HG02678 (cell line): ENCODE measurements around the gene GLUL.

Experiments used
- ATAC-seq: cut with Tn5 transposase; IDR thresholded peaks from one replicate; pipeline ENCODE4 v1.9.1; 2021; ENCODE audit warnings: mild to moderate bottlenecking, moderate library complexity; ENCODE audit not compliant: unreplicated experiment

GLUL gene

DNA sequence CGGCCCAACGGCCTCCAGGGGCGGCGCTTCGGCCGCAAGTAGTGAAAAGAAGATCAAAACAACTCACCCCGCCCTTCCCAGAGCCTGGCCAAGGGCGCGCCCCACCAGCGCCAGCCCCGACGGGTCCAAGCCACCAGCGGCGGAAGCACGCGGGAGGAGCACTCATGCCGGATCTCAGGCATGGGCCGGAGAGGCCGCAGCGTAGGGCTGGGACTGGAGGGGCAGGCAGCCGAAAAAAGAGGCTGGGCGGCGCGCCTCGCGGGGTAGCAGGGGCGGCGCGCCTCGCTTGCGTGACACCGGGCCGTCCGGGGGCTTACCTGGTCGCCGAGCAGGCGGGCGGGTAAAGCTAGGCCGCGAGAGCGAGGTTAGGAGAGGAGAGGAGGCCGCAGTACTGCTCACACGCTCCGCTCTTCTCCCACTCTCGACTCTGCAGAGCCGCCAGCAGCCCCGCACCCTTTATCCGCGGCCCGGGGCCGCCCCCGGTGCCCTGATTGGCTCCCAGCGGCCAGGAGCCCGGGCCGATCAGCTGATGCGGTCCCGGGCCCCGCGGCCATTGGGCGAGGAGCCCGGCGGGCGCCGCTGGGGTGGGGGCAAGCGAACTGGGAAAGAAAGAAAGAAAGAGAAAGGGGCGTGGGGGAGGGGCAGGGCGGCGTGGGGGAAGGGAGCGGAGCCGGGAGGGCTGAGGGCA is at the start of gene GLUL:
TSS of gene GLUL (minus strand) at position 429 of the 688 bp plus-strand sequence. CDS start 3,053 bp downstream, outside the sequence.
- ATAC-seq = peak; percentile 70

DNA sequence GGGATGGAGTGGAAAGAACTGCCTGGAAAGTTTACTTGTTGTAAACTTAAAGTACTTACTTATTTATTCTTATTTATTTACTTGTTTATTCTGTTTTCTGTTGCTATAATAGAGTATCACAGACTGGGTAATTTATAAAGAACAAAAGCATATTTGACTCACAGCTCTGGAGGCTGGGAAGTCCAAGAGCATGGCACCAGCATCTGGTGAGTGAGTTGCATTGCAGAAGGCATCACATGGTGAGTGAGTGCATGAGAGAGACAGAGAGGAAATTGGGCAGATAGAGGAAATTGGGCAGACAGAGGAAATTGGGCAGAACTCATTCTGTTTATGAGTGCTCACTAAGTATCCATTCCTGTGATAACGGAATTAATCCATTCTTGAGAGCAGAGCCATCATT is 46.7 kb upstream of the GLUL start:
- no peak for ATAC-seq

DNA sequence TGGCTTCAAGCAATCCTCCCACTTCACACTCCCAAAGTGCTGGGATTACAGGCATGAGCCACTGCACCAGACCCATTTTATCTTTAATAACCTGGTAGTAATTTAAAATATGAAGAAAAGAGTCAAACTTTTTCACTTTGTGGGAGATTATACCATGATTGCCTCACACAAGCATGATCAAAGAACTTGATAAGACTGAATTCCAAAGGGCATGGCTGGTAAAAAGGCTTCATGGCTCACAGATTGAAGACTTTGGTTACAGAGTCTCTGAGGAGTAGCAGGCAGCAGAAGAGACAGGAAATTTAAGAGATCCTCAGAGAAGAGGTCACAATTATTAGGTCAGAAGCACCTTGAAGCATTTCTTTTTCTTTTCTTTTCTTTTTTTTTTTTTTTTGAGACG is 42.0 kb upstream of the GLUL start:
- ATAC-seq = no peak

DNA sequence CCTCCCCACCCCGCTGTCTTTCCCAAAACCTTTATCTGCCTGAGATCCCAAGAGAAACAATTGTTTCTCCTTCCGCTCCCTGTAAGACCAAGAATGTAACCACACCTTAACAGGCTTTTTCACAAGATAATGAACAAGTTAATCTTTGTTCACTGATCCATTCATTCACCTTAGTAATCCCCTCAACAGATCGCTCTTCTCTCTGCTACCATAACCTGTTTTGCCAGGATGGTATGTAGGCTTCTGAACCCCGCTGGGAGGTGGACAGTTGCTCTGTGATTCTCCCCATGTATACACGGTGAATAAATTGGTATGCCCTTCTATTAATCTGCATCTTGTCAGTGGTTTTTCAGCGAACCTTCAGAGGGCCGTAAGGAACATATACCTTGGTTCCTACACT is 39.7 kb upstream of the GLUL start:
- ATAC-seq = no peak

DNA sequence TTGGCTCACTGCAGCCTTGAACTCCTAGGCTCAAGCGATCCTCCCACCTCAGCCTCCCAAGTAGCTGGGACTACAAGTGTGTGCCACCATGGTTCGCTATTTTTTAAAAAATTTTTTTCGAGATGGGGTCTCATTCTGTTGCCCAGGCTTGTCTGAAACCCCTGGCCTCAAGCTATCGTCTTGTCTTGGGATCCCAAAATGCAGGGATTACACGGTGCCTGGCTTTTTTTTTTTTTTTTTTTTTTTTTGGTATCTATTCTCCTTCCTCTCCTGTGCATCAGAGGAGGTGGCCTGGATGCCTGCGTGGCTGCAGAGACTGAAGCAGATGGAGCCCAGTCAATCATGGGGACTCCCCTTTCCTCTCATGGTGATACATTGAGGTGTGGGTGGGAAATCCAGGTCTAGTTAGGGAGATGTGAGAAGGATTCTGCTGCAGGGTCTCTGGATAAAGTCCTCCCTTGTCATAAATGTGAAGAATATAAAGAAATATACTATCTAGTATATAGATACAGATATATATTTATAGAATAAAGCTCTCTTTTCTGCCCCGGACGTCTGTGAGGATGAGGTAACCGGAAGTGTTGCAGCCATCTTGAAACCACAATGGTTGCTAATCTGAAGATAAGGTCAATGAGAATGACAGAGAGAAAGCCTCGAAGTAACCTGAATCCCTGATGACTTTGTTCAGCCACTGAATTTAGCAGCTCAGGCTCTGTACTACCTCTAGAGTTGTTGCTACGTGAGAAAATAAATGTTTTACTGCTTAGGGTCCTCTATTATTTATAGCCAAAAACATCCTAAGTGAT is 38.9 kb upstream of the GLUL start:
- peak; percentile 26 for ATAC-seq

DNA sequence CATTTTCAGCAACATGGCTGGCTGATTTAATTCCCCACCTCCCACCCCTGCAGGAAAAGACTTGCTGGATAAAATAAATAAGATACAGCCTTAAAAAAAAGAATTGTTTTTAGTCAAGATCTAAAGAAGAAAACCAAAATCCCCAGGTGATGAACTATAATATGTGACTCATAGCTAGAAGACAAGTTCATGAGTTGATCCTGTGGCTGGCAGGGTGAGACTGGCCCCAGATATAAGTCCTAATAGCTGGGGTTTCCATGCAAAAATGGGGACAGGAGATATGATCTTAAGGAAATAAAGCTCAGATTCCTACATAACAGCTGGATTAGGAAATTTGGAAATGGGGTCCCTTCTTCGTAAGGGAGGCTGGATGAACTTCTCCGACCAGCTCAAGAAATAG is 36.5 kb upstream of the GLUL start:
- ATAC-seq = no peak

DNA sequence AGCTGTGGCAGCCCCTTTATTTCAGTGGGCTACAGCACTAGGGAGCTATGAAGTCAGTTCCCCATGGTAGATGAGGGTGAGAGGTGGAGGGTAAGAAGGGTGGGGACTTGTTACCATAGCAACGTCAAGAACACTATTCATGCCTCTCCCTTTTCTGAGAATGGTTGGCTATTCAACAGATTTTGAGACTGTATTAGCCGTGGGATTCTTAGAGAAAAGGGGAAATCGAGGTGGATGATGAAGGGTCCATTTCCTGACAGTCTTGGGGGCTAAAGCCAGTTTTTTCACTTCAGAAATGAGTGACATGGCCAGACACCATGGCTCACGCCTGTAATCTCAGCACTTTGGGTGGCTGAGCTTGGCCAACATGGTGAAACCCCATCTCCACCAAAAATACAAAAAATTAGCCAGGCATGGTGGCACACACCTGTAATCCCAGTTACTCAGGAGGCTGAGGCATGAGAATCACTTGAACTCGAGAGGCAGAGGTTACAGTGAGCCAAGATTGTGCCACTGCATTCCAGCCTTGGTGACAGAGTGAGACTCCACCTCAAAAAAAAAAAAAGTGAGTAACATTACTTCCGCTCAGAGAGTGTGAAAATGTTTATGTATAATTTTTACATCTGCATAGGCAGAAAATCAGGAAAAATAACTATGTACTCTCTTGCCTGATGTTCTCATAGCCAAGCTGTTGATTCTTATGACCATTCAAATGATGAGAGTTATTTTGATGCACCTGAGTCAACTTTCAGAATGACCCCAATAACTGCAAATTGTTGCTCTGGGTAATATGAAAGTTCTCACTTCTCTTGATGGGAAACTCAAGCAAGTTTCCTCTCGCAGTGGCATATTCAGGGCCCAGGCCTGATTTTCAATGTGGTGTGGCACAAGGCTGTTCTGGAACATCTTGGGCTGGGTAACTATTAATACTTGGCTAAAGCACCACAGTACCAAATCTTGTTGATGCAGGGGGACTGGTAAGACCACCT is 35.1 kb upstream of the GLUL start:
- peak; percentile 80 for ATAC-seq

DNA sequence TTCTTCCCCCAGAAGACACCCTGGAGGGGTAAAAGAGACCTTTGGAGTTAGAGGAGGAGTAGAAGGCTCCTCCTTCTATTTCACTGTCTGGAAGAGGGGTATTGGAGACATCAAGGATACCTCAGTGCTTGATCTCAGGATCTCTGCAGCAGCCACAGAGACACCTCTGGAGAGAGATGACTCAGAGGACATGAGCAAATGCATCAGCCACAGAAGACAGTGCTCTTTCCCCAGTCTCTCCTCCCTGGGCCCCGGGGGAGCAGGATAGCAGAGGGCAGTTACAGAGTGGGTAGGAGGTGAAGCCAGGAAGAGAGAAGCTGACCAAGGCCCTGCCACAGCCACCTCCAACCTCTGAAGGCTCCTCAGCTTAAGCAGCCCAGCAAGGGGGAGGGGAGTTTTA is 24.2 kb upstream of the GLUL start:
- no peak for ATAC-seq

DNA sequence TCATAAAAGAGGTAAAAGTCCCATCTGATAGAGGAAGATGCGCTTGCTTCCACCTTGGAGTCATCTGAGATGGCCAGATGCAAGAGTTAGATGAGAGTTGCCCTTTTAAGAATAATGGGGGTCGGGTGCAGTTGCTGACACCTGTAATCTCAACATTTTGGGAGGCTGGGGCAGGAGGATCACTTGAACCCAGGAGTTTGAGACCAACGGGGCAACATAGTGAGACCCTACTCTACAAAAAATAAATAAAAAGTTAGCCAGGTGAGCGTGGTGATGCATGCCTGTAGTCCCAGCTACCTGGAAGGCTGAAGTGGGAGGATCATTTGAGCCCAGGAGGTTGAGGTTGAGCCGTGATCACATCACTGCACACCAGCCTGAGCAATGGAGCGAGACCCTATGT is 22.4 kb upstream of the GLUL start:
- no peak for ATAC-seq

DNA sequence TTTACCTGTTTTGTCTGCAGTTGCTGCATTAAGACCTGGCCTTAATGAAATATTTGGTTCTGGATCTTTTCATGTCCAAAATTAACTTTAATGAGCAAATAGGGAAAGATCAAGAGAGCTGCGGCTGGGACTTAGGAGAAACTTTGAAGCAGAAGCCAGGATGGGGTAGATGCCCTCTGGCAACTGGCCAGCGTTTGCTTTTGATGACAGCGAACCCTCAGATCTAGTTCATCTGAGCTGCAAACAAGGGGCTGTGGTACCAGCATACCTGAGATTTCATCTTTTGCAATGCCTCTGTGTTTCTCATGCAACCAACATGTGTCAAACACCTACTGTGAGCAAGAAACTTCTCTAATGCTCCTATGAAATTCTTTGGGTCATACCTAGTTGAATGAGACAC is 21.9 kb upstream of the GLUL start:
- ATAC-seq = no peak

DNA sequence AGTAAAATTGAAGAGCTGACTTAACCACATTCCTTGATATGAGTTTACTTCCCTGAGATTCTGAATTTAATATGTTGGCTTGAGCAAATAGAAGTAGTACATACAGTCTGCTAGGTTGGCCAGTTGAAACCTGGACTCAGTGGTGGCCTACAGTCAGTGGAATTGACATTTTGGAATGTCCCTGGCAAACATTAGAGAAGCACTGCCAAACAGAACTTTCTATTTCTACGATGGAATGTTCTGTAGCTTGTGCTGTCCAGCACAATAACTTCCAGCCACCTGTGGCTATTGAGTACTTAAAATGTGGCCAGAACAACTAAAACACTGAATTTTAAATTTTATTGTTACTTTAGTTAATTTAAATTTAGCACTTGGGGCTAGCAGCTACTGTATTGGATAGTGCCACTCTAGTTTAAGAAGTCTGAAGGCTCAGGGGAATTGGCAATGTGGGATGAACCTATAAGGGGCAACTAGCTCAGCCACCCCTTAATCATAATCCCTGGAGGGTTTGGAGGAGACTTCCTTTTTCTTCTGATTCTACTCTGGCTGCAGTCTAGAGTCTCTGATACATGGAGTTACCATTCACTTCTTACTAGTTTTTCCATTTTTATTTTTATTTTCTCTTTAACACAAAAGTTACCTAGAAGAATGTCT is 19.2 kb upstream of the GLUL start:
- ATAC-seq = no peak

DNA sequence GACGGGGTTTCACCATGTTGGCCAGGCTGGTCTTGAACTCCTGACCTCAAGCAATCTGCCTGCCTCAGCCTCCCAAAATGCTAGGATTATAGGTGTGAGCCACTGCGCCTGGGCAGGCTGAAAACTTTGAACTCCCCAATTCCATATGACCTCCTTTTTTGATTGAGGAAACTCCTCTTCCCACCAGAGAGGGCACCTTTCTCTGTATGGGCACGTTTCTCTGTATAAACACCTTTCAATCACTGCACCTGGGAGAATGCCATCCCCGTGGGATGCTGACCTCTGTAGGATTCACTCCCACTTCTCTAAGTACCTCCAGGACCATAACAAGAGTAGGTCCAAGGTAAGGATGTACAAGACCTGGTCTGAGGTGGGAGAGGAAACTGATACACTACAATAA is 18.5 kb upstream of the GLUL start:
- ATAC-seq = no peak

DNA sequence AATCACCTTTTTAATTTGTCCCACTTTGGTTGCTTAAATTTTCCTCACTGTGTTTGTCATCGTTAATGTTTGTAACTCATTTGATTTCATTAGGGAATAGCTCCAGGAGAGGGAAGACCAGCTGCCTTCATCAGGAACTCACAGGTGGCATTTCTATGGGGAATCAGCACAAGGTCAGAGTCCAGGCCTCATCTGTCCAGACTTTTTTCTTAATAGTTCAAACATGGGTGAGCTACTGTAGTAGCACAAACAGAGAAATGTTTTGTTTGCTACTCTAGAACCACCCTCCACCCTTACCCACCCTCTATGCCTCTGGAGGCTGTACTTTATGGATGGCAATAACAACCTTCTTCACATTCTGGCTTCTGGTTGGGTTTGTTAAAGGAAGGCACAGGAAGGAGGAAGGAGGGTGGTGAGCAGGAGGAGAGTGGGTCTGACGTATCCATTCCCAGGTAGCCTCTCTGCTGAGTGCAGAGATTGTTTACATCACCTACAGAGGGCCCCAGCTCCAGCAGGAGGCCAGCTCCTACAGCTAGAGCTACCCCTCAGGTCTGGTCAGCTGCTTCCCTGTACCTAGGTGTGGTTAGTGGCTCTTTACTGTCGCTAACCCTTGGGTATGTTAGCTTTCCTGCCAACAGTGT is 17.0 kb upstream of the GLUL start:
- ATAC-seq = no peak

DNA sequence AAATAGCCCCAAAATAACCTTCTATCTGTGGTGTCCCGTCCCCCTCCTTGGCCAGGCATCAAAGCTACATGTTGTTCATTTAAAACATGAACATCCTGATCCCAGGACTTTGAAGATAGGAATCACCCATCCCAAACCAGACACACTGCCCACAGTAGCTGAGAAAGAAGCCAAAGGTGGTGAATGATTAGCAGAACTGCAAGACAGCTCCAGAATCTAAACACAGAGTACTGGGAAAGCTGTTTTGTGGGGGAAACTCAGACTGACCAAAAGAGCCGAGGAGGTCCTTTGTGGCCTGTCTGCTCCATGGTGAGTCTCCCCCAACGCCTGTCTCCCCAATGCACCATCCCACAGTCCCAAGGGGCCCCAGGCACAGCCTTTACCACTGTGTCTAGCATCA is 16.1 kb upstream of the GLUL start:
- ATAC-seq = no peak

DNA sequence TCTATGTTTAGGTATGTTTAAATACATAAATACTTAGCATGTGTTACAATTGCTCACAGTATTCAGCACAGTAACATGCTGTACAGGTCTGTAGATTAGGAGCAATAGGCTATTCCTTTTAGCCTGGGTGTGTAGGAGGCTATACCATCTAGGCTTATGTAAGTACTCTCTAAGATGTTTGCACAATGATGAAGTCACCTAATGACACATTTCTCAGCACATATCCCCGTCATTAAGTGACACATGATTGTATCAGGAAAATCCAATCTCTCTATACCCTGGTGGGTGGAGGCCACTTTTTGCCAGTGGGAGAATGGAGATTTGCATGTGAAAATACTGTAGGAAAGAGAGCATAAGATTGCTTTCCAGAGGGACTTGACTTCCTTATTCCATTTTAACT is 14.4 kb upstream of the GLUL start:
- ATAC-seq = no peak

DNA sequence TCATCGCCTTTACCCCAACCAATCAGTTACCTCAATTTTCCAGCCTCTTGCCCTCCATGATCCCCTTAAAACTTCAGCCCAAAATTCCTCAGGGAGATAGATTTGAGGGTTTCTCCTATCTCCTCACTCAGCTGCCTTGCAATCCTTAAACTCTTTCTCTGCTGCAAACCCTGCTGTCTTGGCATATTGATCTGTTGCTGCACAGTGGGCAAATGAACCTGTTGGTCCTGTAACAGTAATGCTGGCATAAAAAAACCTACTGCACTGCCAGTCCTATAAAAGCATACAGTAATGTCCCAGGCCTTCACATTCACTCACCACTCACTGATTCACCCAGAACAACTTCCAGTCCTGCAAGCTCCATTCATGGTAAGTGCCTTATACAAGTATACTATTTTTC is 14.0 kb upstream of the GLUL start:
- ATAC-seq = no peak

DNA sequence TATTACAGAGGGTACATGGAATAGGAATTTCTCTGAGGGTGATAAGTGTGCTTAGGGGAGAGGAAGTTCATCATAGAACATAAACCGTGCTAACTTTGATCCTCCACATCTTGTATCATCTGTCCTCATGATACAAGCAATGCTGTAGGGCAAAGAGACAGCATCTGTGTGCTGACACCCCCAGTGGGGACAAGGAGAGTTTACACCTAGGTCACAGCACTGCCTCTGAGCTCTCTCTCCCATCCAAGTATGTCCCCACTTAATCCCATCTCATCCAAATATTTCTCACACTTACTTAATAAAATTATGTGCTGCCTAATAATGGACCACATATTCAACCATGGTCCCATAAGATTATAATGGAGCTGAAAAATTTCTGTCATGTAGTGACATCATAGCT is 13.2 kb upstream of the GLUL start:
- no peak for ATAC-seq

DNA sequence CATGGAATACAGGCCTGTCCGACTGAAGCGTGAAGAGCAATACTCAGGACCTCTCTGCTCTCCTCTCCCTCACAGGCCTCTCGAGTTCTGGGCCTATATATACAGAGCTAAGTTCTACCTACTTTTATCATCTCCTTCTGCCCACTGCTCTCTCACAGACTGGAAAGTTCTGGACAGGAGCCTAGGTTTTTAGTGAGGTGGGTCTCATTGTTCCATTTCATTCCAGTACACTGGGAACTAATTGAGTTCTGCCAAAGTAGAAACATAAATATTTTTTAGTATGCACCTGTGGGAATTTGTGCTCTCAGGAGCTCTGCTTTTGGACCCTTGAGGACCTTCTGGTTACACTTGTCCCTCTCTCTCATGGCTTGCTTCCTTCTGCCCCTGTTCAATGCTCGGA is 9.0 kb upstream of the GLUL start, which contains the start of gene TEDDM1:
TSS of gene TEDDM1 (minus strand) at position 101 of the 400 bp plus-strand sequence. CDS start 182 bp downstream, outside the sequence.
- no peak for ATAC-seq

DNA sequence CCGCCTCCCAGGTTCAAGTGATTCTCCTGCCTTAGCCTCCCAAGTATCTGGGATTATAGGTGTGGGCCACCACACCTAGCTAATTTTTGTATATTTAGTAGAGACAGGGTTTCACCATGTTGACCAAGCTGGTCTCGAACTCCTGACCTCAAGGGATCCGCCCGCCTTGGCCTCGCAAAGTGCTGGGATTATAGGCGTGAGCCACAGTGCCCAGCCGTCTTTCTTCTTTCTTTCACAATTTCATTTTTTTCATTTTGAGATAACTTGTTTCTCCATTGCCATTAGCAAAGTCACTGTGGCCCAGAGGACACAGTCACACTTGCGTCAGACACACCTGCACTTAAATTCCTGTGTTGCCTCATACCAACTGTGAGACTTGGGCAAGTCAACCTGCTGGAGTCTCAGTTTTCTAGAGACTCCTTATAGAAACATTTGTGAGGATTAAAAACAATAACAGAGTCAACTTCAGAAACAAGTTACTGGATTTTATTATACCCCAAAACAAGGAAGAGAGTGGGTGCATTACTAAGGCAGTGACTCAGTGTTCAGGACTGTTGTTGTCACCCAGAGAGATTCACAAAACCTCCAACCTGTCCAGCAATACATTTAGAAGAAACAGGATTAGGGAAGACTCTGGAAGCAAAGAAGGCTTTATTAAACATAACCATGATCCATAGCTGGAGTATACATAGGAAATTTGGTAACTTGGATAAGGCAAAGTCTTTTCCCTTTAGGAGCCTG is 6.2 kb upstream of the GLUL start:
- no peak for ATAC-seq

DNA sequence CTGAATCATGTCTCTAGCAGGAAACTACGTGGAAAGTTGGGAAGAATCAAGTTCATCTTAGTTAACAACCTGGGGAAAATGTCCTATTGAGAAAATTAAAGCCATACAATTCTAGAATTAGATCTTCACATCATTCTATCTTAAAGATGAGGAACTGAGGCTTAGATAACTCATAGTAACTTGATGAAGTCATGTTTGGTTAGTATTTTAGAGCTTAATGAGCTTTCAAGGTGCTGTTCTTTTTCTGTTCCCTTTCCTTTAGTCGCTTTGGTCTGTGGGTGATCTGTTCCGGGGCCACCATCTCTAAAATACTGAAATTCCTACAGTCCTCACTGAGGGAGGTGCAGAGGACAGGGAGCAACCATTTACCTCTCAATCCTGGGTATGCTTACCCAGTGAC is 4.3 kb upstream of the GLUL start:
- no peak for ATAC-seq
